Uterus (tissue), 2 donors: ENCODE results near the gene ZBTB7C.

ENCODE experiments used
- POLR2A ChIP-seq, 2 donors: fragments of 450-650 bp; IDR thresholded peaks; one replicate each; pipeline ENCODE4 v1.6.1; 2016; ENCODE audit warnings: antibody characterized with exemption in 2 of 2, mild to moderate bottlenecking in 1 of 2, moderate library complexity in 1 of 2
- TF ChIP-seq, protein P1 (sequence below), 4 experiments: fragments of 200-600 bp in 2 of 4; fragments of 450-650 bp in 2 of 4; sonication (generic) in 2 of 4; IDR thresholded peaks; one replicate each; pipeline ENCODE4 v1.5.1; 2016 to 2019; ENCODE audit warnings: antibody characterized with exemption in 4 of 4, mild to moderate bottlenecking in 2 of 4, moderate library complexity in 1 of 4

GRCh38 chr18:47978141-47978540, 431.0 kb downstream of the ZBTB7C start:
- TF ChIP-seq, protein P1, sequence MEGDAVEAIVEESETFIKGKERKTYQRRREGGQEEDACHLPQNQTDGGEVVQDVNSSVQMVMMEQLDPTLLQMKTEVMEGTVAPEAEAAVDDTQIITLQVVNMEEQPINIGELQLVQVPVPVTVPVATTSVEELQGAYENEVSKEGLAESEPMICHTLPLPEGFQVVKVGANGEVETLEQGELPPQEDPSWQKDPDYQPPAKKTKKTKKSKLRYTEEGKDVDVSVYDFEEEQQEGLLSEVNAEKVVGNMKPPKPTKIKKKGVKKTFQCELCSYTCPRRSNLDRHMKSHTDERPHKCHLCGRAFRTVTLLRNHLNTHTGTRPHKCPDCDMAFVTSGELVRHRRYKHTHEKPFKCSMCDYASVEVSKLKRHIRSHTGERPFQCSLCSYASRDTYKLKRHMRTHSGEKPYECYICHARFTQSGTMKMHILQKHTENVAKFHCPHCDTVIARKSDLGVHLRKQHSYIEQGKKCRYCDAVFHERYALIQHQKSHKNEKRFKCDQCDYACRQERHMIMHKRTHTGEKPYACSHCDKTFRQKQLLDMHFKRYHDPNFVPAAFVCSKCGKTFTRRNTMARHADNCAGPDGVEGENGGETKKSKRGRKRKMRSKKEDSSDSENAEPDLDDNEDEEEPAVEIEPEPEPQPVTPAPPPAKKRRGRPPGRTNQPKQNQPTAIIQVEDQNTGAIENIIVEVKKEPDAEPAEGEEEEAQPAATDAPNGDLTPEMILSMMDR (IDR thresholded peaks at IDR 0.05), result no peak
- TF ChIP-seq POLR2A (IDR thresholded peaks at IDR 0.05), result no peak
